IPS-20b (cell line): ENCODE data around the gene MAGOH.
A peak's percentile ranks its signal among the peaks of the same experiment; 100 is the strongest.
"Not testable (repeated sequence)": the region's sequence is repeated elsewhere in the genome, so short reads cannot be mapped to it uniquely, and the experiment has no call there.

ENCODE experiments used
- H3K27ac ChIP-seq: one replicate; pipeline ENCODE4 v1.5.1; 2013; ENCODE audit warnings: low read length
- H3K27me3 ChIP-seq: 2 replicates; pipeline ENCODE4 v1.6.1; 2013; ENCODE audit warnings: mild to moderate bottlenecking, low read length, inconsistent platforms; ENCODE audit not compliant: insufficient read depth
- H3K36me3 ChIP-seq: 2 replicates; pipeline ENCODE4 v1.6.1; 2013; ENCODE audit warnings: low read depth, mild to moderate bottlenecking, inconsistent platforms, low read length, moderate library complexity; ENCODE audit not compliant: insufficient read depth
- H3K4me1 ChIP-seq: 2 replicates; pipeline ENCODE4 v1.6.1; 2013; ENCODE audit warnings: mild to moderate bottlenecking, control low read depth, inconsistent platforms, low read length, moderate library complexity; ENCODE audit not compliant: insufficient read depth
- H3K4me3 ChIP-seq: 2 replicates; pipeline ENCODE4 v1.5.1; 2013; ENCODE audit warnings: mild to moderate bottlenecking, low read length, inconsistent platforms
- H3K9ac ChIP-seq: 2 replicates; pipeline ENCODE4 v1.6.1; 2013; ENCODE audit warnings: low read depth, mild to moderate bottlenecking, inconsistent platforms, low read length, moderate library complexity
- H3K9me3 ChIP-seq: 2 replicates; pipeline ENCODE4 v1.6.1; 2013; ENCODE audit warnings: mild to moderate bottlenecking, low read depth, low read length, inconsistent platforms; ENCODE audit not compliant: insufficient read depth

MAGOH gene

DNA sequence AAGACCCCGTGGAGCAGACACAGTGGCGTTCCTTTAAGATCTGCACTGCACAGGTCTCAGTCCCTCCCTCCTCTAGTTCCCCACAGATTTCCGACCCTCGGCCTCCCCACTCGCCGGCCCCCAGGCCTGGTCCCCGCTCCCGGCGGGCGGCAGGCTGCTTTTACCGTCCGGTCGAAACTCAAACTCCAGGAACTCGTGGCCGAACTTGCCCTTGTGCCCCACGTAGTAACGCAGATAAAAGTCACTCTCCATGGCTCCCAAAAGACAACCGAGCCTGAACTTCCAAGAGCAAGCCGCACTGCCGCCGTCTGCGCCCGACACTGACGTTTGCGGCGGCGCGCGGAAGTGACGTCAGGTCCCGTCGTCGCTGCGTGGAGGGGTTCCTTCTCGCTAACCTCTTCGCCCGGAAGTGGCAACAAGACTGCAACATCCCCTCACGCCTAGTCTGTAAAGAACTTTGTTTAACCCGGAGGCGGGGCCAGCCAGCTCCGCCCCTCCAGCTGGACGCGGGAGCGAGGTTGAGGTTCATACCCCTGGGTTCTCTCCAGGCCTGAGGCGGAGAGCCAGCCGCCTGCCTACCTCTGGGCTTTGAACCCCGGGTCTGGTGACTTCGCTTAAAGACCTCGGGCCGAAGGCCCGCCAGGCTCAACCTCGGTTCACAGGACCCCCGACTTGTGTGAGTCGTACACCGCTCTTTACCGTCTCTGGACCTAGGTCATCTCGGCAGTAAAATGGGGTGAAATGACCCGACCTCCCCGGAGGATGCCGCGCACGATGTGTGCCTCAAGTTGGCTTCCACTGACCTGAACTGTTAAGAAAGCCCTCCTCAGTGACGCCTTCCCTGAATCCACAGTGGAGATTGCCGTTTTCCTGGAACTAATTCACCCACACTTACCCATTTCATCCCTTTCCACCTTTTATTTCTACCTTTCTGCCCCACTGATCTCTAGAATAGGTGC is at the start of gene MAGOH:
TSS of gene MAGOH (minus strand) at position 322 of the 959 bp plus-strand sequence. CDS start at position 252, 70 bp downstream.
- H3K9ac ChIP-seq: peak within 1 kb of the TSS; percentile 95
- no peaks in the 10 kb centered on the region for H3K27me3 ChIP-seq
- H3K27ac ChIP-seq: no peak within 1 kb of the TSS
- peaks cover 29% of the 10 kb centered on the region for H3K36me3 ChIP-seq
- H3K4me3 ChIP-seq: peak within 1 kb of the TSS; percentile 98
- no peaks in the 10 kb centered on the region for H3K4me1 ChIP-seq
- H3K9me3 ChIP-seq: no peaks in the 10 kb centered on the region

GRCh38 chr1:53286955-53287354 is 48.6 kb upstream of the MAGOH start:
- Histone ChIP-seq H3K4me3 (no peak overlapping the region), H3K4me1 (no peaks in the 10 kb centered on the region; the same call in 1 of the 2 replicates), H3K36me3 (peaks cover 74% of the 10 kb centered on the region), H3K9me3 (no peaks in the 10 kb centered on the region), H3K27me3 (no peaks in the 10 kb centered on the region), H3K9ac (no peak overlapping the region), H3K27ac (no peak overlapping the region)

- Histone ChIP-seq H3K27me3 (no peaks in the 10 kb centered on the region), H3K9me3 (no peaks in the 10 kb centered on the region), H3K4me1 (no peaks in the 10 kb centered on the region; the same call in 1 of the 2 replicates), H3K27ac (no peak overlapping the region), H3K9ac (no peak overlapping the region; the same call in 1 of the 2 replicates), H3K36me3 (peaks cover 82% of the 10 kb centered on the region), H3K4me3 (no peak overlapping the region)
These were observed 47.8 kb upstream of the MAGOH start for GRCh38 chr1:53285969-53286760.

GRCh38 chr1:53285546-53285945 is 47.2 kb upstream of the MAGOH start:
- H3K4me3 ChIP-seq: no peak overlapping the region
- no peaks in the 10 kb centered on the region for H3K9me3 ChIP-seq
- H3K4me1 ChIP-seq: no peaks in the 10 kb centered on the region; the same call in 1 of the 2 replicates
- H3K36me3 ChIP-seq: peaks cover 88% of the 10 kb centered on the region
- H3K27me3 ChIP-seq: no peaks in the 10 kb centered on the region
- no peak overlapping the region for H3K9ac ChIP-seq
- H3K27ac ChIP-seq: no peak overlapping the region

GRCh38 chr1:53284224-53285020 is 46.1 kb upstream of the MAGOH start:
- Histone ChIP-seq H3K27me3 (no peaks in the 10 kb centered on the region), H3K9me3 (no peaks in the 10 kb centered on the region), H3K36me3 (peaks cover 87% of the 10 kb centered on the region), H3K9ac (no peak overlapping the region), H3K4me3 (no peak overlapping the region), H3K4me1 (no peaks in the 10 kb centered on the region; the same call in 1 of the 2 replicates), H3K27ac (no peak overlapping the region)

DNA sequence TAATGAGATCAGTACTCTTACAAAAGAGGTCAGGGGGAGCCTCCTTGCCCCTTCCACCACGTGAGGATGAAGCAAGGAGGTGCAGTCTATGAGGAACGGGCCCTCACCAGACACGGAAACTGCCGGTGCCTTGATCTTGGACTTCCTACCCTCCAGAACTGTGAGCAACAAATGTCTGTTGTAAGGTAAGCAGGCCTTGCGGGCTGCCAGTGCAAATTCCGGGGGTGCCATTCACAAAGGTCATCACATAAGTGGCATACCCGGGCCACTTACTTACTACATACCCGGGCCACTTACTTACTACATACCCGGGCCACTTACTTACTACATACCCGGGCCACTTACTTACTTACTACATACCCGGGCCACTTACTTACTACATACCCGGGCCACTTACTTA is 44.8 kb upstream of the MAGOH start:
- not testable (repeated sequence) for H3K9me3 ChIP-seq, H3K4me3 ChIP-seq, H3K27ac ChIP-seq, H3K9ac ChIP-seq, H3K27me3 ChIP-seq, H3K4me1 ChIP-seq
- H3K36me3 ChIP-seq: peaks cover 78% of the 10 kb centered on the region

GRCh38 chr1:53281133-53281532 is 42.8 kb upstream of the MAGOH start:
- no peak overlapping the region for H3K27ac ChIP-seq

DNA sequence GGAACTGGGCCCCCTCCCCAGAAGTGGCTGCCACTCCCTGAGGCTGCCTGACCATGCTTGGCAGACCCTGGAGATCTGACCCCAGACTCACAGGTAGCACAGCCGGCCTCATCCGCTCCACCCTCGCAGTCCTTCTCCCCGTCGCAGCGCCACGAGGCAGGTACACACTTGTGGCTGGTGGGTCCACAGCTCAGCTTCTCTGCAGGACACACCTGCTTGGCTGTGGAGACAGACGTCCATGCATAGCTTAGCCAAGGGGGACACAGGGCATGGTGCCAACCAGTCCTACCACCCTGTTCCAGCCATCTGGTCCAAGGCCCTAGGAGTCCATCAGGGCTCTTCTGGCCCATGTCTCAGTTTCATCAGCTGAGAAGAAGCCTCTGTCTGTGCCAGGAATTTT is 42.2 kb upstream of the MAGOH start:
- H3K4me1 ChIP-seq: no peaks in the 10 kb centered on the region
- no peaks in the 10 kb centered on the region for H3K9me3 ChIP-seq
- no peak overlapping the region for H3K9ac ChIP-seq
- no peak overlapping the region for H3K27ac ChIP-seq
- no peak overlapping the region for H3K4me3 ChIP-seq
- peaks cover 74% of the 10 kb centered on the region for H3K36me3 ChIP-seq
- H3K27me3 ChIP-seq: no peaks in the 10 kb centered on the region

More at GRCh38 chr1:53281133-53281532, 42.8 kb upstream of the MAGOH start:
- Histone ChIP-seq H3K27me3 (no peaks in the 10 kb centered on the region), H3K9ac (no peak overlapping the region), H3K4me3 (no peak overlapping the region), H3K4me1 (no peaks in the 10 kb centered on the region), H3K9me3 (no peaks in the 10 kb centered on the region), H3K36me3 (peaks cover 74% of the 10 kb centered on the region)

- Histone ChIP-seq H3K4me3 (no peak overlapping the region), H3K9me3 (no peaks in the 10 kb centered on the region), H3K27ac (no peak overlapping the region), H3K27me3 (no peaks in the 10 kb centered on the region), H3K4me1 (no peaks in the 10 kb centered on the region), H3K36me3 (peaks cover 74% of the 10 kb centered on the region), H3K9ac (no peak overlapping the region)
These were observed 41.2 kb upstream of the MAGOH start for GRCh38 chr1:53279296-53280200.

DNA sequence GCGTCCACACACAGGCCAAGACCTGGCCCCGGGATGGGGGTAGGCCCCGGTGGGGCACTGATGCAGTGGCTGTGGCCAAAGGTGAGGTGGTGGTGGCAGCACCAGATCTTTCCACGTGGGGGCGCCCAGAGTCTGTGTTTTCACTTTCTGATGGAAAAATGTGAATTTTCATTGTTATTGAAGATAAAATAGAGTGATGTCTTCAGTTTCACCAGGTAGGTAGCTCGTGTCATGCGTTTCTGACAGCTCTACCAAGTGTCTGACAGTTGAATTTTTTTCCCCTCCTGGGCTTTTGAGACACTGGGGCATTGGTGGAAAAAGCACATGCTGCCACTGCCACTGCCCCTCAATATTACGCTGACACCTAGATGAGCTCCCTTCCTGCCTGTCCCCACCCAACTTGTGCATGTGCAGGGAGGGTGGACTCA is 40.0 kb upstream of the MAGOH start:
- H3K4me1 ChIP-seq: no peaks in the 10 kb centered on the region
- H3K36me3 ChIP-seq: peaks cover 81% of the 10 kb centered on the region
- H3K27ac ChIP-seq: no peak overlapping the region
- no peaks in the 10 kb centered on the region for H3K27me3 ChIP-seq
- no peaks in the 10 kb centered on the region for H3K9me3 ChIP-seq
- no peak overlapping the region for H3K4me3 ChIP-seq
- no peak overlapping the region for H3K9ac ChIP-seq
